GM19468 (cell line): ENCODE results near the gene ISG15.
"Not testable (repeated sequence)": the region's sequence is repeated elsewhere in the genome, so short reads cannot be mapped to it uniquely, and the experiment has no call there.

Experiments used
- ATAC-seq: cut with Tn5 transposase; IDR thresholded peaks from one replicate; pipeline ENCODE4 v1.9.1; 2021; ENCODE audit warnings: mild to moderate bottlenecking, moderate library complexity, moderate number of reproducible peaks; ENCODE audit not compliant: unreplicated experiment; ENCODE audit errors: extremely low read depth

ISG15 gene

DNA sequence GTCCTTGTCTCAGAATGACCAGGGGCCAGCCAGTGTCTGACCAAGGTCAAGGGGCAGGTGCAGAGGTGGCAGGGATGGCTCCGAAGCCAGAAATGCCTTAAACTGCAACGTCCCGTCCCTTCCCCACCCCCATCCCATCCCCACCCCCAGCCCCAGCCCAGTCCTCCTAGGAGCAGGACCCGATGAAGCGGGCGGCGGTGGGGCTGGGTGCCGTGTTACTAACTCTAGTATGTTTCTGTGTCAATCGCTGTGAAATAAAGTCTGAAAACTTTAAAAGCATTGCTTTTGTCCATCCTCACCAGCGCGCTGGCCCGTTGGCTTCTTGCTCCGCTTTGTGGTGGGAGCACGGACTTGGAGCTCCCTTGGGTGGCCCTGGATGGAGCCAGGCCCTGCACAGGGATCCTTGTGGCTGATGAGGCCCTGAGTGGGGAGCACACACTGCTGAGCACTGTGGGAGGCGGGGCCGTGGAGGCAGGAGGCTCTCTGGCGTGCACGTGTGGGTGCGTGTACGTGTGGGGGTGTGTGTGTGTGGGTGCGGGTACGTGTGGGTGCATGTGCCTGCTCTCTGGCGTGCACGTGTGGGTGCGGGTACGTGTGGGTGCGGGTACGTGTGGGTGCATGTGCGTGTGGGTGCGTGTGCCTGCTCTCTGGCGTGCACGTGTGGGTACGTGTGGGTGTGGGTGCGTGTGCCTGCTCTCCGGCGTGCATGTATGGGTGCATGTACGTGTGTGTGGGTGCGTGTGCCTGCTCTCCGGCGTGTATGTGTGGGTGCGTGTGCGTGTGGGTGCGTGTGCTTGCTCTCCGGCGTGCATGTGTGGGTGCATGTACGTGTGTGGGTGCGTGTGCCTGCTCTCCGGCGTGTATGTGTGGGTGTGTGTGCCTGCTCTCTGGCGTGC lies 42.8 kb downstream of the ISG15 start:
- no peak for ATAC-seq

DNA sequence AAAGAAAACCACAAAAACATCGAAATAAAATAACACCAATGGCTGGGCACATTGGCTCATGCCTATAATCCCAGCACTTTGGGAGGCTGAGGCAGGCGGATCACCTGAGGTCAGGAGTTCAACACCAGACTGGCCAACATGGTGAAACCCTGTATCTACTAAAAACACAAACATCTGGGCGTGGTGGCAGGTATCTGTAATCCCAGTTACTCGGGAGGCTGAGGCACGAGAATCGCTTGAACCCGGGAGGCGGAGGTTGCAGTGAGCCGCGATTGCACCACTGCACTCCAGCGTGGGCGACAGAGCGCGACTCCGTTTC lies 44.4 kb downstream of the ISG15 start:
- ATAC-seq = not testable (repeated sequence)

DNA sequence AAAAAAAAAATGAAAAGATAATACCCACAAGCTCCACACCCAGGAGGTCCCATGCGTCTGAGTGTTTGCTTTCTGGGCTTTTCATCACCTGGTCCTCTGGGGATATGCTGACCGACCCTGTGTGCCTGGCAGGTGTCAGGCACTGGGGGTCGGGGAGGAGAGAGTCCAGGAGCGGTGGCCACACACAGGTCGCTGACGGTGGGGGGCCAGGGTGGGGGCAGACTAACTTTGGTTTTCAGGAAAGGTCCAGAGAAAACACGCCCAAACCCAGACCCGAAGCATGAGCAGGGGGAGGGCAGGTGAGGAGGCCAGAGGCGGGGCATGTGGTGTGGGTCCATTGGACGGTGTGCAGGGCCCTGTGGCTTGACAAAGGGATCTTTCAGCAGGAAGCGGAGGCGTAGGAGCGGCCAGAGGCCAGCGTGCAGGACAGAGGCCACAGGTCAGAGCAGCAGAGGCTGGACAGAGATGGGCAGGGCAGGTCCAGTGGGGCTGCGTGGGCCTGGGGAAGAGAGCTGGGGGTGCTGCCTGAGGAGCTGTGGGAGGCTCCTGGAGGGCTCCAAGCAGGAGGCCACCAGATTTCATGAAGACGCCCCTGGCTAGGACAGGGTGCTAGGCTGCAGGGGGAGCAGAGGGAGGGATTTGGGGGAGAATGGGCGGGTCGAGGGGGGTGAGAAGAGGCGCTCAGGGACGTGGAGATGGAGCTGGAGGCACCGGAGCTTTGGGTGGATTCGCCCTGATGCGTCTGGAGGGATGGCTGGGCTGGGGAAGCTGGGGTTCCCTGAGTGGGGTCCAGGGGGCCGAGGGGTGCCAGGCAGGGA lies 45.0 kb downstream of the ISG15 start:
- ATAC-seq = no peak

DNA sequence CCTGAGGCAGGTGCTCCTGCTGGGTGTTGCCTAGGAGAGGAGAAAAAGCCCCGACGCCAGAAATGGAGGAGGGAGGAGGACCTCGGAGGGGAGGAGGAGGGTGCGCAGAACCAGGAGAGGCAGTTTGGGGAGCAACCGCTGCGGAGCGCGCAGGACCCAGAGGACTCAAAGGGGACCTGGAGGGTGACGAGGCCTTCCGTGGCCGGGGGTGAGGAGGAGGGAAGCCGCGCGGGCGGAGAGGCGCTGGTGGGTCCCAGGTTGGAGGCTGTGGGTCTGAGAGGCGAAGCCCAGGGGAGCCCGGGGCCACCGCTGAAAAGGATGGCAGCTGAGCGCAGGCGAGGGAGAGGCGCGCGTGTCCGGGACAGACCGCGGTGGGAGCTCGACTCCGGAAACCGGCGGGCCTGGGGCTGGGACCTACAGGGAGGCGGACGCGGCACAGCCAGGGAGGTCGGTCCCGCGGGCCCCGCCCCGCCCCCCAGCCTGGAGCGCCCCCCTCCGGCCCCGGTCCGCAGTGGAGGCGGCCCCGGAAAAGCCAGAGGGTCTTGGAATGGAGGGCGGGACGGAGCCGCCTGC lies 45.7 kb downstream of the ISG15 start:
- ATAC-seq = no peak

DNA sequence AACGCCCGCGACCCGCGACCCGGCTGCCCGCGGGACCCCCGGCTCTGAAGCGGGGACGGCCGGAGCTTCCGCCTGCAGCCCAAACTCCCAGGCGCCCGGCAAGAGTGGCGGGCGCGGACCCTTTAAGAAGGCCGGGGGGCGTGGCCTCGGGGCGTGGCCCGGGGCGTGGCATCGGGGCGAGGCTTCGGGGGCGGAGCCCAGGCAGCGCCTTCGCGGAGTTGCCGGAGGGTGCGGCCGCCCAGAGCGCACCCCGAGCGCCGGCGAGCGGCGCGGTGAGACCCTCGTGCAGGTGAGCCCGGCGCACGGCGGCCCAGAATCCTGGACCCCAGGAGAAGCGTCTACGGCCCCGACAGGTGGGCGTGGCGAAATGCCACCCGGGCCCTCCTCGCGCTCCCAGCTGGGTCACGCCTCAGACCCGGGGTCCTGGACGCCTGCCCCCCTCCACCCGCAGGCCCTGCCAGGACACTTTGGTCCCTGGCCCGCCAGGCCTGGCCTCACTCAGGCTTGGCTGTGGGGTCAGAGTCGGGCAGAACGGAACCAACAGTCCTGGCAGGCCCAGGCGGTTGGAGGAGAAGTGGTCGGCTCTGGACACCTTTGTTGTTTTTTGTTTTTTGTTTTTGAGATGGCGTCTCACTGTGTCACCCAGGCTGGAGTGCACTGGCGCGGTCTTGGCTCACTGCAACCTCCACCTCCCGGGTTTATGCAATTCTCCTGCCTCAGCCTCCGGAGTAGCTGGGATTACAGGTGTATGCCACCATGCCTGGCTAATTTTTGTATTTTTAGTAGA lies 46.4 kb downstream of the ISG15 start:
- no peak for ATAC-seq

- no peak for ATAC-seq
Measured at GRCh38 chr1:1060281-1061000, 47.1 kb downstream of the ISG15 start.

GRCh38 chr1:1061682-1062345 lies 48.5 kb downstream of the ISG15 start:
- no peak for ATAC-seq

- ATAC-seq = no peak
Measured at GRCh38 chr1:1062348-1063163, 49.3 kb downstream of the ISG15 start.

DNA sequence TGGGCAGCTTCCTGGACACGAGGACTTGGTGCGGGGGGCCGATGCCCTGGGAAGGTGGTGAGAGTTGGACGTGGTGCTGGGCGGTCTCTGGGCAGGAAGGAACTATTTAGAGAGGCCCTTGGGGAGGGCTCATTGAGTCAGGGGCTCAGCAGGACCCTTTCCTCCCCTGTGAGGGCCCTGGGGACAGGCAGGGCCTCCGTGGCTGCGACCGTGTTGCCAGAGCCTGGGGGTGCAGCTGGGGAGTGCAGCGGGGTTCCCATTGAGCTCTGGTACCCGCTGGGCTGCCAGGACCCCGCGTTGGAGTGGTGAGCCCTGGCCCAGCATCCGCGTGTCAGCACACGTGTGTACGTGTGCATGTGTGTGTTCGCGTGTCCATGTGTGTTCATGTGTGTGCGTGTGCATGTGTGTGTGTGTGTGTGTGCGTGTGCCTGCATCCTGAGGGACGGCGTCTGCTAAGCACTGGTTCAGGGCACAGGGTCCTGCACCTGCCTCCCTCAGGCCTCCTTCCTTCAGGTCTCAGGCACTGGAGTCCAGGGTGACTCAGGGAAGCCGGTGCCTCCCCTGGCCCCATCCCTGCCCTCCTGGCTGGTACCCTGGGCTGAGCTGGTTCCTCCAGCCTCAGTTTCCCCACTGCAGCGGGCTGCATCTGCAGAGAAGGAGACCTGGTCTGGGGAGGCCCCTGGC lies 50.1 kb downstream of the ISG15 start:
- ATAC-seq = no peak
